Chondrocyte (in vitro differentiated cells): ENCODE measurements around the gene UNC13C. TPM values are rescaled to one million over a fixed set of nuclear protein-coding genes. Genes with fewer than 3 reads are reported as not detected.

Experiments
- DNase-seq: peaks from one replicate; pipeline ENCODE4 v3.0.0; 2021; ENCODE audit warnings: mixed read lengths, low spot score
- H3K27ac Mint-ChIP-seq: one replicate; pipeline ENCODE4 v1.8.0; 2021; ENCODE audit warnings: mild to moderate bottlenecking, moderate library complexity, mixed read lengths; ENCODE audit not compliant: unreplicated experiment
- H3K27me3 Mint-ChIP-seq: 2 replicates; pipeline ENCODE4 v1.8.0; 2021; ENCODE audit warnings: low read depth, mixed read lengths
- H3K36me3 Mint-ChIP-seq: 2 replicates; pipeline ENCODE4 v1.8.0; 2021; ENCODE audit warnings: low read depth, mixed read lengths
- H3K4me1 Mint-ChIP-seq: 2 replicates; pipeline ENCODE4 v1.8.0; 2021; ENCODE audit warnings: low read depth, mild to moderate bottlenecking, mixed read lengths
- H3K4me3 Mint-ChIP-seq: one replicate; pipeline ENCODE4 v1.8.0; 2021; ENCODE audit warnings: mild to moderate bottlenecking, moderate library complexity, mixed read lengths; ENCODE audit not compliant: unreplicated experiment
- H3K9me3 Mint-ChIP-seq: 2 replicates; pipeline ENCODE4 v1.8.0; 2021; ENCODE audit warnings: low read depth, mixed read lengths
- total RNA-seq: library from RNA; stranded (reverse); gene quantifications from 3 replicates; pipeline ENCODE4 v1.2.1, GENCODE V29; 2021
- TF ChIP-seq, protein P1 (sequence below): fragments of 200-600 bp; sonication (generic); IDR thresholded peaks from 2 replicates; pipeline ENCODE4 v1.5.0; 2021; ENCODE audit warnings: antibody characterized with exemption, mild to moderate bottlenecking, moderate library complexity

UNC13C gene
- total RNA-seq, 1 donor from 2014 or later = 0.15 TPM

DNA sequence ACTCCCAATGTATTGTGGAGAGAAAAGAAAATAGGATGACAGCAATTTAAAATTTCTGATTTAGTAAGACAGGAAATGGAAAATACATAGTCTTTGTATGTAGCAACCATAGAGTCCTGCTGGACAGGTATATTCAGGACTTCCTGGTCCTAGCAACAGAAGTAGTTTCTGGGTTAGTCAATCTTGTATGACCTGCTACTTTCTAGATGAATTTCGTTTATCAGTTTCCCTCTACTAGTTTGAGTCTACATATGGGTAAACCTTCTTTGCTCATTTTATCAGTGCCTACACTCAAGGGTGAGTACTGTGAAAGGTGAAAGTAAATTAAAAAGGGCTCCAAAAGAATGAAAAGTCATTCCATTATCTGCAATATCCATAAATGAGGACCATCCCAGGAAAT, 309.8 kb downstream of the UNC13C start:
- no peaks in the 10 kb centered on the region for H3K4me1 Mint-ChIP-seq
- no peaks in the 10 kb centered on the region for H3K9me3 Mint-ChIP-seq
- H3K27me3 Mint-ChIP-seq = peaks cover 4% of the 10 kb centered on the region
- no peak overlapping the region for H3K27ac Mint-ChIP-seq
- H3K36me3 Mint-ChIP-seq = no peaks in the 10 kb centered on the region
- TF ChIP-seq, protein P1, sequence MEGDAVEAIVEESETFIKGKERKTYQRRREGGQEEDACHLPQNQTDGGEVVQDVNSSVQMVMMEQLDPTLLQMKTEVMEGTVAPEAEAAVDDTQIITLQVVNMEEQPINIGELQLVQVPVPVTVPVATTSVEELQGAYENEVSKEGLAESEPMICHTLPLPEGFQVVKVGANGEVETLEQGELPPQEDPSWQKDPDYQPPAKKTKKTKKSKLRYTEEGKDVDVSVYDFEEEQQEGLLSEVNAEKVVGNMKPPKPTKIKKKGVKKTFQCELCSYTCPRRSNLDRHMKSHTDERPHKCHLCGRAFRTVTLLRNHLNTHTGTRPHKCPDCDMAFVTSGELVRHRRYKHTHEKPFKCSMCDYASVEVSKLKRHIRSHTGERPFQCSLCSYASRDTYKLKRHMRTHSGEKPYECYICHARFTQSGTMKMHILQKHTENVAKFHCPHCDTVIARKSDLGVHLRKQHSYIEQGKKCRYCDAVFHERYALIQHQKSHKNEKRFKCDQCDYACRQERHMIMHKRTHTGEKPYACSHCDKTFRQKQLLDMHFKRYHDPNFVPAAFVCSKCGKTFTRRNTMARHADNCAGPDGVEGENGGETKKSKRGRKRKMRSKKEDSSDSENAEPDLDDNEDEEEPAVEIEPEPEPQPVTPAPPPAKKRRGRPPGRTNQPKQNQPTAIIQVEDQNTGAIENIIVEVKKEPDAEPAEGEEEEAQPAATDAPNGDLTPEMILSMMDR = no peak
- no peak for DNase-seq
- no peak overlapping the region for H3K4me3 Mint-ChIP-seq

DNA sequence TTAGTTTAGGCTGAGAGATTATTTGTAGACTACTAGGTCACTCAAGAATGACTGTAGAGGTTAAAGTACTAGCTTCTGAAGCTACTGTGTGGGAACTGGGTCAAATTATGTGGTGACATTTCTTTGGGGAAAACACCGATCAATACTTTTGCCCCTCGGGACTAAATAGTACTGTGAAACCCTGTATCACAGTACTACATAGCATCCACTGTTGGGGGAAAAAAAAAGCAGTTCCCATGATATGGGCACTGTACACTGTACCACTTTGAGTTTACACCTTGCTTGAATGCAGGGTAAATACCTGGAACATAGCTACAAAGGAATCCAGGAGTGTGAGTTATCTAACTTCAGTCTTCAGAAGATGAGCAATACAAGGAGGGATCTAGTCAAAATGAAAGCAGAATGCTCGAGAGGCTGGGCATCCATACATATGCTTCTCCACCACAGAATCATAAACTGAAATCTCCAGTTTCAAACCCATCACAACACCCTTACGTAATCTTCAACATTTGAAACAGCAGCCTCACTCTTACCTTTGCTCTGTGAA, 311.4 kb downstream of the UNC13C start:
- no peaks in the 10 kb centered on the region for H3K9me3 Mint-ChIP-seq
- TF ChIP-seq, protein P1 = no peak
- H3K36me3 Mint-ChIP-seq = no peaks in the 10 kb centered on the region
- peaks cover 4% of the 10 kb centered on the region for H3K27me3 Mint-ChIP-seq
- no peak overlapping the region for H3K27ac Mint-ChIP-seq
- DNase-seq = no peak
- H3K4me3 Mint-ChIP-seq = no peak overlapping the region
- H3K4me1 Mint-ChIP-seq = no peaks in the 10 kb centered on the region

DNA sequence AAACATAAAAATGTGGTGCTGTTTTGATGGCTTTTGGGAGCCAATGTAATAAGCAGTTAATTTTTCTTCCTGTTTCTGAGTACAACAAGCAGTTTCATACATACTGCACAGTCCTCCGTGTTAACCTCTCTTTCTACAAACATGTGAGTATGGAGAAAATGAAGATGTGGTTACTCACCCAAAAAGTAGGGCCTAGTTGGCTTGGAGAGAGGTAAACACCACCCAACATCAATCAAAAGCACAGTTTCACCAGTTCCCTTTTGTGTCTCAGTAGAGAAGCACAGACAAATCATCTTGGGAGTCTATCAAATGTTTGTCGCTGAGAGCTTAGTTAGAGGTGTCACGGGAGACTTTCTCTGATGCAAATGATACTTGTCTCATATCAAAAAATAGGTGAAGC, 320.2 kb downstream of the UNC13C start:
- H3K27ac Mint-ChIP-seq = no peak overlapping the region
- no peaks in the 10 kb centered on the region for H3K36me3 Mint-ChIP-seq
- no peaks in the 10 kb centered on the region for H3K4me1 Mint-ChIP-seq
- H3K4me3 Mint-ChIP-seq = no peak overlapping the region
- H3K27me3 Mint-ChIP-seq = no peaks in the 10 kb centered on the region
- TF ChIP-seq, protein P1 = no peak
- H3K9me3 Mint-ChIP-seq = no peaks in the 10 kb centered on the region
- DNase-seq = no peak

DNA sequence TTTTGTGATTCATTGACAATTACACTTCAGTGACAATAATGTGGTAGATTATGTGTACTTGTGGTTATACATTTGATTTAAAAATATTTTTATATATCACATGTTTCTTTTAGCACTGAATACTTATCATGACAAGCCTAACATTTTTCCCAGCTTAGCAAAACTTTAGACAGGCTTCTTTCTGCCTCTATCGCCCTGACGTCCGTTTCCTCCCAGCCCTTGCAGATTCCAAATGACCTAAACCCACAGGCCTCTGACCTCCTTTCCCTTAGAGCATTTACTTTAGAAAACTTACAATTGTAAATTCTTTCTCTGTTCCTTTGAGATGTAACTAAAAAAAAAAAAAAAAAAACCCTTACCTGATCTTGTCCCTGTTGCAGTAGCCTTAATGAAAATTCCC, 326.1 kb downstream of the UNC13C start:
- DNase-seq = no peak
- Mint-ChIP-seq H3K27ac (no peak overlapping the region), H3K9me3 (no peaks in the 10 kb centered on the region), H3K4me1 (peaks cover 13% of the 10 kb centered on the region), H3K36me3 (no peaks in the 10 kb centered on the region), H3K4me3 (no peak overlapping the region), H3K27me3 (no peaks in the 10 kb centered on the region)
- TF ChIP-seq, protein P1 = no peak

DNA sequence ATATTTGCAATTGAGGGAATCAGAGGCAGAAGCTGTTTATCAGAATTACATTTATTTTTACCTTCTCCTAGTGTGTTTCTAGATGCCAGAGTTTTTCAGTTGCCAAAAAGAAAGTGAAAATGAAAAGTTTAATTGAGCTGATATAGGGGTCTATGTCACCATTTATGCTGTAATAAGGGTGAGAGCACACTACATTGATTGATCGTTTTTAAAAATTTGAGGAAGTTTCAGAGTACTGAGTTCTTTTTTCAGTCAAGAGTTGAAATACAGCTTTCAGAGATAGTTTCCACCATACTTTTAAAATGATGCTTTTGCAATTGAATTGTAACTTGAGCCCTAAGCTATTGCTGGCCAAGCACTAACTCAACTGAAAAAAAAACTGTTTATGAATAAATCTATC, 326.9 kb downstream of the UNC13C start:
- Mint-ChIP-seq H3K36me3 (no peaks in the 10 kb centered on the region), H3K4me3 (no peak overlapping the region)
- TF ChIP-seq, protein P1 = no peak

More for the DNA sequence above, 326.9 kb downstream of the UNC13C start:
- no peak for DNase-seq
- no peaks in the 10 kb centered on the region for H3K27me3 Mint-ChIP-seq
- H3K9me3 Mint-ChIP-seq = no peaks in the 10 kb centered on the region
- H3K4me1 Mint-ChIP-seq = peaks cover 13% of the 10 kb centered on the region
- H3K27ac Mint-ChIP-seq = no peak overlapping the region
